DMS153 treated with DMSO at 0.1 percent for 48 hours (cell line): ENCODE data around the gene CA5B.
"Not testable (repeated sequence)": the region's sequence is repeated elsewhere in the genome, so short reads cannot be mapped to it uniquely, and the experiment has no call there.

Experiments
- DNase-seq: peaks from one replicate; lab custom pipeline; 2025; ENCODE audit not compliant: unreplicated experiment; lab: John Stamatoyannopoulos, UW

Gene CA5B

DNA sequence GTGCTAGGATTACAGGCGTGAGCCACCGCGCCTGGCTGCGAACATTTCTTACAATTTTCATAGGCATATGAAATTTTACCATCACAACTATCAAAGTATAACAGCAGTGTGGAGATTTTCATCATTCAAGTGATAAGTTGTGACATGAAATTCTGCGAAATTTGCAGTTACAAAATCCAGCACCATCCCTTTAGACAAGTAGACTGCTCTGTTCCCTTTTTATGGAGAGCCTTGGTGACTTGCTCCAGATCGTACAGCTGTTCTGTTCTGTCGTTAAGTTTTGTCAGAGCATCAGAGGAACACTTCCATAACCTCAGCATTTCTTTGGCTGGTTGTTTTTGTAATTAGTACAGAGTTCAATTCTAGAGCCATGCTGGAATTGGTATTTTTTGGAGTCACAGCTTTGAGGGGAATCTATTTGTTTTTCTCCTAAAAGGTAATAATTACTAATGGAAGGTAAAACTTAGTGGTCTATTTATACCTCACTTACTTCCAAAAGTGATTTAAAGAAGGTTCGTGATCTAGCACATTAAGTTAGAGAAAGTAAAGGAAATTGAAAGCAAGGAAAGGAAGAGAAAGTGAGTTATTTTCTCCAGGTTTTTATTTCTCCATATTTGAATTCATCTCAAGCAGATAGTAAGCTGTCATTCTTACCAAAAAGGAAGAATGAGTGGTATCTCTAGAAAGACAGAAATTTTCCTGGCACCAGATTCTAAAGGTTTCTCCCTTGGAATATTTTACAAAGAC lies 74.3 kb downstream of the CA5B start:
- DNase-seq, result no peak

GRCh38 chrX:15813416-15813815 lies 75.3 kb downstream of the CA5B start:
- DNase-seq, result no peak

GRCh38 chrX:15814771-15815365 lies 76.8 kb downstream of the CA5B start:
- no peak for DNase-seq

GRCh38 chrX:15815779-15816437 lies 77.8 kb downstream of the CA5B start:
- no peak for DNase-seq

GRCh38 chrX:15816438-15816809 lies 78.4 kb downstream of the CA5B start:
- DNase-seq, result no peak

- DNase-seq, result no peak
Measured at GRCh38 chrX:15816886-15817285, 78.8 kb downstream of the CA5B start.

DNA sequence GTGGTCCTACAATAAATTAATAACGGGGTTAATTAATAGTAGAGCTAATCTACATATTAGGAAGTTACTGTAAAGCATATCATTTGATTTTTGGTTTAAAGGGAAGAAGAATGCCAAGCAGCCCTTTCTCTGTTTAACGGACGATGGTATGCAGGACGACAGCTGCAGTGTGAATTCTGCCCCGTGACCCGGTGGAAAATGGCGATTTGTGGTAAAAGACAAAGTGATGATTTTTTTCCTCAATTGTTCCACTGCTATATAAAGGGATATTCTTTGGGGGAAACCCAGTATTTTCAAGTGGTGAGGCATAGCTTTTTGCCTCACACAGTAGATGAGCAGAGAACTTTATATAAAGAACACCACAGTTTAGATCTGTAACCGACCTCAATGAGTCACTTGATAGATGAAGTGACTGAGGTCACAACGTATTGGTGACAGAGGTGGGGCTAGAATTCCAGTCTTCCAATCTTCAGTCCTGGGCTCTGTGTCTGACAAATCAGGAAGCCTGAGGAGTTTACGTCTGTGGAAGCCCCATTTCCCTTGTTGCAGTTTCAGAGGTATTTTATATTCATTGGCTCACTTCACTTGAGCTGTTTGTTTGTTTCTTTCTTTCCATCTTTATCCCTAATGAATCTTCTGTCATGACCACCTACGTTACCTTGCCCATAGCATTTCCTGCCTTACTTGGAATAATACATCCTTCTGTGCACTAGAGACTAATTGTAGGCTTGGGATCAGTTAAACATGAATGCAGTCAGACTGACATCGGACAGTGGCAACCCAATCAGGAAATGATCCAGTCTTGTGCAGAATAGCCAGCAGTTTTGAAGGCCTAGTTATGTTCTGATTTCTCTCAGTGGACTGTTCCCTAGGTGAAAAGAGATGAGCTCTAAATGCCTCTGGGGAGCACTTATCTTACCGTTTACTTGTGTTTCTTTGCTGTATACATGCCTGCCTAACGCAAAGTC lies 82.3 kb downstream of the CA5B start:
- no peak for DNase-seq

GRCh38 chrX:15822922-15823321 lies 84.9 kb downstream of the CA5B start:
- DNase-seq, result no peak

DNA sequence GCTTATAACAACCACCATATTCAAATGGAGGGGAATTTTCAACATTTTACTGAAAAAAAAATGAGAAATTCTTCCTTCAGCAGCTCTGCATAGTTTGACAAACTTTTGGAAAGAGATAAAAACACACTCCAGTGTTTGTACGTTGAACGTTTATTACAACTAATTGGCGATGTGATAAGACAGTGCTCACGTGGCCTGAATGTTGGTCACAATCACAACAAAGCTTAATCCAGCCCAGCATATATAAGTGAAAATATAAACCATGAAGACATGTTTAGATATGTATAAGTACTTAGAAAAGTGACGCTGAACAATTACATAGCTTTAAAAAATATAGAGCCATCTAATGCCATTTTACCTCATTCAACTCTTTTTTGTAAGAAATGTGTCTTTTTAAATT lies 87.9 kb downstream of the CA5B start:
- no peak for DNase-seq

GRCh38 chrX:15829217-15829616 lies 91.1 kb downstream of the CA5B start:
- no peak for DNase-seq

GRCh38 chrX:15831347-15831746 lies 93.3 kb downstream of the CA5B start:
- not testable (repeated sequence) for DNase-seq

DNA sequence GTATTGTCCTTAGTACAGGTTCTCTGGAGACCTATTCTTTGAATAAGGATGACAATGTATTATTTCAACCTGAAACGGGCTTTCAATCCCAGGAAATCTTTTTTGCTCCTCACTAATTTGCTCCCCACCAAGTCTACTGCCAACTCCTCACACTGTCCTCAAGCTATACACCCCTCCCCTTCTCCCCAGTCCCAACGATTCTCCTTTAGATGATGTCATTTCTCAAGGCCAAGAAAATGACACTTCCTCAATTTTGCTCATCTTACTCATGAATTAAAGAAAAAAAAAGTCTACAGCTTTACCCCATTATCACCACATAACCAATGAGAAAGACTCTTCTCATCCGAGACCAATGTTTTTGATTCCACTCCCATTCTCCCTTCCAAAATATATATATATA lies 96.0 kb downstream of the CA5B start:
- DNase-seq, result no peak

- no peak for DNase-seq
Measured at GRCh38 chrX:15834827-15835595, 96.9 kb downstream of the CA5B start.
